Transverse colon (tissue), 4 donors: Measurements from ENCODE around the gene HNRNPUL2. TPM values are rescaled to one million over a fixed set of nuclear protein-coding genes. Genes with fewer than 3 reads are reported as not detected.

Source experiments
- DNase-seq: peaks from one replicate; pipeline ENCODE4 v3.0.0-alpha.2; 2019
- H3K27ac ChIP-seq, 4 donors: fragments of 200-600 bp; sonication (generic); 2 replicates each; pipeline ENCODE4 v1.5.1; 2016 to 2018; ENCODE audit warnings: inconsistent platforms in 4 of 4
- H3K27me3 ChIP-seq: fragments of 200-600 bp; sonication (generic); 2 replicates; pipeline ENCODE4 v1.5.1; 2017; ENCODE audit warnings: inconsistent platforms
- H3K36me3 ChIP-seq, 4 donors: fragments of 200-600 bp; sonication (generic); 2 replicates each; pipeline ENCODE4 v1.5.1; 2017 to 2019; ENCODE audit warnings: inconsistent platforms in 4 of 4
- H3K4me1 ChIP-seq, 4 donors: fragments of 200-600 bp; sonication (generic); 2 replicates each; pipeline ENCODE4 v1.5.1; 2017 to 2020; ENCODE audit warnings: inconsistent platforms in 4 of 4
- H3K4me3 ChIP-seq, 4 donors: fragments of 200-600 bp; sonication (generic); 1 replicate in 1 of 4; 2 replicates in 3 of 4; pipeline versions ENCODE4 v1.5.1 to v1.6.1; 2017 to 2019; ENCODE audit warnings: inconsistent platforms in 4 of 4
- H3K9me3 ChIP-seq, 2 donors: fragments of 200-600 bp; sonication (generic); 2 replicates each; pipeline ENCODE4 v1.5.1; 2017 to 2019; ENCODE audit warnings: inconsistent platforms in 2 of 2
- EP300 ChIP-seq: sonication (generic); formaldehyde crosslinking; IDR thresholded peaks from one replicate; pipeline ENCODE4 v1.6.1; 2017; ENCODE audit warnings: antibody characterized with exemption, low read depth
- POLR2A ChIP-seq: fragments of 450-650 bp; IDR thresholded peaks from one replicate; pipeline ENCODE4 v1.6.1; 2016; ENCODE audit warnings: antibody characterized with exemption, mild to moderate bottlenecking, moderate library complexity
- POLR2AphosphoS5 ChIP-seq, 3 donors: sonication (generic); formaldehyde crosslinking; IDR thresholded peaks; one replicate each; pipeline ENCODE4 v1.6.1; 2016; ENCODE audit warnings: antibody characterized with exemption in 3 of 3
- WGBS, 2 donors: methylation state at CpG; one replicate each; pipeline ENCODE4 v1.1.5; 2018; ENCODE audit warnings: low coverage in 1 of 2; 5-methylcytosine and 5-hydroxymethylcytosine counted together
- in situ Hi-C, 4 donors: fragments of 200-750 bp; cut with MboI; loops; one replicate each; pipeline versions ENCODE4 v1.15.0 to v1.15.1; 2017; ENCODE audit warnings: low sequenced_read_pairs in 3 of 4, low pct_ligation_motif_present in 1 of 4, low pct_unique_long_range_greater_than_20kb in 1 of 4
- intact Hi-C: fragments of 100-400 bp; cut with DNase I; formaldehyde crosslinking; loops from one replicate; pipeline ENCODE4 v1.15.1; 2023; ENCODE audit warnings: low total_unique reads
- total RNA-seq, 4 donors: library from RNA; depleted of rRNA; stranded (reverse); fragments of >200 nt; gene quantifications; one replicate each; pipeline ENCODE4 v1.1.0, GENCODE V29; 2016
- TF ChIP-seq, protein P1 (sequence below), 5 experiments: fragments of 200-600 bp in 3 of 5; fragments of 450-650 bp in 2 of 5; sonication (generic) in 3 of 5; IDR thresholded peaks; 1 replicate in 2 of 5; 2 replicates in 3 of 5; pipeline ENCODE4 v1.5.1; 2016 to 2017; ENCODE audit warnings: antibody characterized with exemption in 5 of 5, inconsistent platforms in 3 of 5, mild to moderate bottlenecking in 2 of 5, moderate library complexity in 1 of 5

The HNRNPUL2 gene
- total RNA-seq, 4 donors from 2014 or later, result 21.8 to 116 (median 59.6) TPM

DNA sequence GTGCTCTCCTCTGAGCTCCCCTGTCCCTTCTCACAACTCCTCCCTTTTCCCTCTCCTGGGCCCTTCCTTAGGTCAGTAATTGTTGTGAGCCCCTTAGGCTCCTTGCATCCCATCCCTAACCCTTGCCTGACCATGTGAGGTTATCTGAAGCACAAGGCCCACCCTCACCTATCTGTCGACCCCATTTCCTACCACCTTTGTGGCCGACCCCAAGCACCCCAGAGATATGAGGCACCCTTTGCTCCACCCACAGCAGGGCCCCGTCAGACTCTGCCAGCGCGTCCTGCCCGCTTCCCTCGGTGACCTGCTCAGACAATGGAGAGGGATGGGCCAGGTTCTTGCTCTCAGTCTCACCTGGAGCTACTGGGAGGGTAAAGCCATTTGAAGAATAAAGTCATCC, 18.5 kb downstream of the HNRNPUL2 start:
- Histone ChIP-seq H3K36me3 (peaks cover 0 to 14% (median 0%) of the 10 kb centered on the region in 4 donors), H3K4me3 (peak overlapping the region; percentile 30 to 71 (median 51)), H3K27ac (peak overlapping the region; percentile 93 to 98 (median 96)), H3K4me1 (peaks cover 33 to 57% (median 40%) of the 10 kb centered on the region in 4 donors), H3K9me3 (no peaks in the 10 kb centered on the region), H3K27me3 (no peaks in the 10 kb centered on the region)
- DNase-seq, result peak; percentile 54
- TF ChIP-seq, protein P1, sequence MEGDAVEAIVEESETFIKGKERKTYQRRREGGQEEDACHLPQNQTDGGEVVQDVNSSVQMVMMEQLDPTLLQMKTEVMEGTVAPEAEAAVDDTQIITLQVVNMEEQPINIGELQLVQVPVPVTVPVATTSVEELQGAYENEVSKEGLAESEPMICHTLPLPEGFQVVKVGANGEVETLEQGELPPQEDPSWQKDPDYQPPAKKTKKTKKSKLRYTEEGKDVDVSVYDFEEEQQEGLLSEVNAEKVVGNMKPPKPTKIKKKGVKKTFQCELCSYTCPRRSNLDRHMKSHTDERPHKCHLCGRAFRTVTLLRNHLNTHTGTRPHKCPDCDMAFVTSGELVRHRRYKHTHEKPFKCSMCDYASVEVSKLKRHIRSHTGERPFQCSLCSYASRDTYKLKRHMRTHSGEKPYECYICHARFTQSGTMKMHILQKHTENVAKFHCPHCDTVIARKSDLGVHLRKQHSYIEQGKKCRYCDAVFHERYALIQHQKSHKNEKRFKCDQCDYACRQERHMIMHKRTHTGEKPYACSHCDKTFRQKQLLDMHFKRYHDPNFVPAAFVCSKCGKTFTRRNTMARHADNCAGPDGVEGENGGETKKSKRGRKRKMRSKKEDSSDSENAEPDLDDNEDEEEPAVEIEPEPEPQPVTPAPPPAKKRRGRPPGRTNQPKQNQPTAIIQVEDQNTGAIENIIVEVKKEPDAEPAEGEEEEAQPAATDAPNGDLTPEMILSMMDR (IDR thresholded peaks at IDR 0.05), result no peak
- no peak for TF ChIP-seq POLR2AphosphoS5 (IDR thresholded peaks at IDR 0.05)
- no peak for TF ChIP-seq EP300
- TF ChIP-seq POLR2A, result no peak
- WGBS, 2 donors, result 0 to 2% methylated on average over 2 to 7 of the region's 7 CpGs
- in situ Hi-C loops (no loop called here), intact Hi-C loops (no loop called here)

DNA sequence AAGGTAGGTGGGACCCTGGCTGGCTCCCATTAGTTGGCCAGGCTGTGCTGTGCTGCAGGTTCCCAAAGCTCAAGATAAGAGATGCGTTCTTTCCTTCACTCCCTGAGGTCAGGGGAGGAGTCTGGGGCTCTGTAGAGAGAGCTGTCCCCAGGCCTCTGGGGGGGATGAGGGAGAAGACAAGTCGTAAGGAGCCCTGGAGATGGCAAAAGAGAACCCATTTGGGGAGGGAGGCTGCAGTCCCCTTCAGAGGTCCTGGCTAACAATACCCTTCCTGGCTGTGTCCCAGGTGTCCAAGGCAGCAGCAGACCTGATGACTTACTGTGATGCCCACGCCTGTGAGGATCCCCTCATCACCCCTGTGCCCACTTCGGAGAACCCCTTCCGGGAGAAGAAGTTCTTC, 18.9 kb downstream of the HNRNPUL2 start:
- H3K4me1 ChIP-seq, result peaks cover 33 to 53% (median 40%) of the 10 kb centered on the region in 4 donors
- in situ Hi-C loops, result no loop called here
- DNase-seq, result no peak
- H3K9me3 ChIP-seq, result no peaks in the 10 kb centered on the region
- H3K4me3 ChIP-seq, result peak overlapping the region in 2 of 4 donors; percentile 50 to 71
- TF ChIP-seq, protein P1 (IDR thresholded peaks at IDR 0.05), result no peak
- TF ChIP-seq POLR2AphosphoS5 (IDR thresholded peaks at IDR 0.05) (no peak), EP300 (no peak), POLR2A (no peak)
- H3K36me3 ChIP-seq, result peaks cover 0 to 10% (median 0%) of the 10 kb centered on the region in 4 donors
- H3K27ac ChIP-seq, result peak overlapping the region; percentile 93 to 98 (median 96)
- H3K27me3 ChIP-seq, result no peaks in the 10 kb centered on the region
- 60 to 86% methylated on average over 1 to 5 of the region's 5 CpGs for WGBS, 2 donors
- intact Hi-C loops, result no loop called here

DNA sequence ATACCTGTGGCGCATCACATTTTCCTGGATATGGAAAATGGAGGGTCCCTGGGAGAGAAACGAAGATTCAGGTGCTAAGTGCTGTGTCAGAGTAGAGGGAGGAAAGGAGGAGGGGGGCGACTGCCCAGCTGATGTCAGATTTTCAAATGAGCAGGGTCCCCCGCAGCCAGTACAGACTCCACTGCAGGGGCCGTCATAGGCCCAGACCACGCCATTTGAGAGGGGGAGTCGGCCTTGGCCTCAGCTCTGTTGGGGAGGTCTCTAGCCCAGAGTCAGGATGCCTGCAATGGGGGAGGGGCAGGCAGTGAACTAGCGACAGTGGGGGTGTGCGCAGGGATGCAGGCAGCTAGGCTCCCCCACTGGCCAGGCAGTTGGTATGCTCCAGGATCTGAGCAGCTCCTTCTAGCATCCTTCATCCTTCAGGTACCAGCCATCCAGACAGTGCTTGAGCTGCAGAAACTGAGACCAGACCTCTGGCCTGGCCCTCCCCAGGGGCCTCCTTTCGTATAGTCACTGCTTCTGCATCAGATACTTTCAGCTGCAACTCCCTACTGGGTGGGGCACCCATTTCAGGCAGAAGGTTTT, 19.9 kb downstream of the HNRNPUL2 start, which contains the start of the genes BSCL2 and GNG3:
Gene BSCL2, minus strand, starts transcription at position 148 of the 585 bp plus-strand sequence. CDS start 229 bp downstream, outside the sequence.
Gene GNG3, plus strand, starts transcription at position 400 of the 585 bp plus-strand sequence. CDS start 620 bp downstream, outside the sequence.
- intact Hi-C loops (no loop called here), in situ Hi-C loops (no loop called here)
- WGBS, 2 donors, result 93% methylated on average over 9 of the region's 10 CpGs; no CpG with 5 or more reads in 1 of the 2 donors
- H3K9me3 ChIP-seq, result no peaks in the 10 kb centered on the region
- no peaks in the 10 kb centered on the region for H3K27me3 ChIP-seq
- no peak for DNase-seq
- peak within 1 kb of the TSS; percentile 93 to 98 (median 96) for H3K27ac ChIP-seq
- peaks cover 31 to 44% (median 36%) of the 10 kb centered on the region in 4 donors for H3K4me1 ChIP-seq
- TF ChIP-seq, protein P1 (IDR thresholded peaks at IDR 0.05), result no peak
- TF ChIP-seq EP300 (no peak), POLR2AphosphoS5 (IDR thresholded peaks at IDR 0.05) (no peak), POLR2A (no peak)
- H3K4me3 ChIP-seq, result peak within 1 kb of the TSS; percentile 57 to 71 (median 64)
- H3K36me3 ChIP-seq, result peaks cover 0 to 7% (median 0%) of the 10 kb centered on the region in 4 donors

- in situ Hi-C loops, result no loop called here
Measured at GRCh38 chr11:62706850-62707247, 20.4 kb downstream of the HNRNPUL2 start.

More at GRCh38 chr11:62706850-62707247, 20.4 kb downstream of the HNRNPUL2 start:
- intact Hi-C loops, result no loop called here
- peaks cover 0 to 7% (median 0%) of the 10 kb centered on the region in 4 donors for H3K36me3 ChIP-seq
- peak overlapping the region; percentile 85 to 92 (median 90) for H3K27ac ChIP-seq
- no peak for DNase-seq
- no peaks in the 10 kb centered on the region for H3K27me3 ChIP-seq
- H3K4me3 ChIP-seq, result peak overlapping the region; percentile 57 to 70 (median 64)
- 72 to 83% methylated on average over 7 to 8 of the region's 8 CpGs for WGBS, 2 donors
- H3K9me3 ChIP-seq, result no peaks in the 10 kb centered on the region
- TF ChIP-seq POLR2A, result no peak
- no peak for TF ChIP-seq EP300
- TF ChIP-seq, protein P1 (IDR thresholded peaks at IDR 0.05), result no peak
- no peak for TF ChIP-seq POLR2AphosphoS5 (IDR thresholded peaks at IDR 0.05)
- peaks cover 31 to 44% (median 36%) of the 10 kb centered on the region in 4 donors for H3K4me1 ChIP-seq
